ENCODE data around the gene ACER3.
"Not testable (repeated sequence)": the region's sequence is repeated elsewhere in the genome, so short reads cannot be mapped to it uniquely, and the experiment has no call there.

The ACER3 gene

DNA sequence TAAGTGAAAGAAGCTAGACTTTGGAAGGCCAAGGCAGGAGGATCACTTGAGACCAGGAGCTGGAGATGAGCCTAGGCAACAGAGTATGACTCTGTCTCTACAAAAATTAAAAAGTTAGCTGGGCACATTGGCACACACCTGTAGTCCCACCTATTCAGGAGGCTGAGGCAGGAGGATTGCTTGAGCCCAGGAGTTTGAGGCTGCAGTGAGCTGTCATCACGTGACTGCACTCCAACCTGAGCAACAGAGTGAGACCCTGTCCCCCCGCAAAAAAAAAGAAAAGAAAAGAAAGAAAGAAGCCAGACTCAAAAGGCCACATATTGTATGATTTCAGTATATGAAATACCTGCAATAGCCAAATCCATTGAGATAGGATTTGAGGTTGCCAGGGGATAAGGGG, 198.2 kb downstream of the ACER3 start:
- no peak overlapping the region for H3K27ac ChIP-seq
- no peak for DNase-seq (ENCODE audit: low spot score)
- TF ChIP-seq, protein P1, sequence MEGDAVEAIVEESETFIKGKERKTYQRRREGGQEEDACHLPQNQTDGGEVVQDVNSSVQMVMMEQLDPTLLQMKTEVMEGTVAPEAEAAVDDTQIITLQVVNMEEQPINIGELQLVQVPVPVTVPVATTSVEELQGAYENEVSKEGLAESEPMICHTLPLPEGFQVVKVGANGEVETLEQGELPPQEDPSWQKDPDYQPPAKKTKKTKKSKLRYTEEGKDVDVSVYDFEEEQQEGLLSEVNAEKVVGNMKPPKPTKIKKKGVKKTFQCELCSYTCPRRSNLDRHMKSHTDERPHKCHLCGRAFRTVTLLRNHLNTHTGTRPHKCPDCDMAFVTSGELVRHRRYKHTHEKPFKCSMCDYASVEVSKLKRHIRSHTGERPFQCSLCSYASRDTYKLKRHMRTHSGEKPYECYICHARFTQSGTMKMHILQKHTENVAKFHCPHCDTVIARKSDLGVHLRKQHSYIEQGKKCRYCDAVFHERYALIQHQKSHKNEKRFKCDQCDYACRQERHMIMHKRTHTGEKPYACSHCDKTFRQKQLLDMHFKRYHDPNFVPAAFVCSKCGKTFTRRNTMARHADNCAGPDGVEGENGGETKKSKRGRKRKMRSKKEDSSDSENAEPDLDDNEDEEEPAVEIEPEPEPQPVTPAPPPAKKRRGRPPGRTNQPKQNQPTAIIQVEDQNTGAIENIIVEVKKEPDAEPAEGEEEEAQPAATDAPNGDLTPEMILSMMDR (IDR thresholded peaks at IDR 0.05) = no peak
- no peak overlapping the region for H3K4me3 ChIP-seq

DNA sequence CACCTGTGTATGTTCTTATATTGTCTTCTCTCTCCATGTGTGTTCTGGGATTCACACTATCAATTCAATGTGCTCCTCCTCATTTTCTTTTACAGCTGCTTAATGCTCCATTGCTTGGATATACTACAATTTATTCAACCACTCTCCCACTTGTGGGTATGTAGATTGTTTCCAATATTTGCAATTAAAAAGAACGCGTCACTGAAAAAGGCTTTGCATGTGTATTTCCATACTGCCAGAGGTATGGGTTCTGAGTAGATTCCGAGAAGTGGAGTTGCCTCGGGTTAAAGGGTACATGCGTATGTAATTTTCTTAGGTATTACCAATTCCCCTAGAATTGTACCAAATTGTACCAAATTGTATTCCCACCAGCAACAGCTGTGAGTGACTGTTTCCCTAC, 199.1 kb downstream of the ACER3 start:
- TF ChIP-seq, protein P1 (IDR thresholded peaks at IDR 0.05) = no peak

DNA sequence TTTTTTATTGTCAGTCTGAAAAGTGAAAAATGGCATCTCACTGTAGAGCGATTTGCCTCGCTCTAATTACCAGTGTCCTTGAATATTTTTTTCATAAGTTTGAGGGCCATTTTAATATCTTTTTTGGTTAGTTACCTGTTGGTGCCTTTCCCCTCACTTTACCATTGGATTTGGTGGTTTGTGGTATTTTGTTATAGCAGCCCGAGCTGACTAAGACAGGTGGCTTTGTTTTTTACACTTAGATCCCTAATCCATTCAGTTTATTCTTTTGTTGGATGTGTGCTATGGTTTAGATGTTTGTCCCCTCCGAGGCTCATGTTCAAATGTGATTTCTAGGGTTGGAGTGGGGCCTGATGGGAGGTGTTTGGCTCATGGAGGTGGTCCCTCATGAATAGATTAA, 199.5 kb downstream of the ACER3 start:
- DNase-seq (ENCODE audit: low spot score) = no peak
- TF ChIP-seq, protein P1 (IDR thresholded peaks at IDR 0.05) = no peak
- no peak overlapping the region for H3K27ac ChIP-seq

More for the DNA sequence above, 199.1 kb downstream of the ACER3 start:
- no peak for DNase-seq (ENCODE audit: low spot score)
- no peak overlapping the region for H3K4me3 ChIP-seq
- no peak overlapping the region for H3K27ac ChIP-seq

DNA sequence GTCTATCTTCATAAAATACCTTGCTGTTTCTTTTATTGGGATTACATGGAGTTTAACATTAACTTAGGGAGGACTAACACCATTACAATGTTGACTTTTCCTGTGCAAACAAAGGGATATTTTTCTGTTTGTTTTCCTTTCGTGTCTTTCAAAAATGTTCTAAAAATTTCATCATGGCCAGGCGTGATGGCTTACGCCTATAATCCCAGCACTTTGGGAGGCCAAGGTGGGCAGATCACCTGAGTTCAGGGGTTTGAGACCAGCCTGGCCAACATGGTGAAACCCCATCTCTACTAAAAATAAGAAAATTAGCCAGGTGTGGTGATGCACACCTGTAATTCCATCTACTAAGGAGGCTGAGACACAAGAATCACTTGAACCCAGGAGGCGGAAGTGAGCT, 200.5 kb downstream of the ACER3 start:
- H3K4me3 ChIP-seq; H3K27ac ChIP-seq; DNase-seq (ENCODE audit: low spot score): not testable (repeated sequence)

More for the DNA sequence above, 199.5 kb downstream of the ACER3 start:
- H3K4me3 ChIP-seq = no peak overlapping the region

DNA sequence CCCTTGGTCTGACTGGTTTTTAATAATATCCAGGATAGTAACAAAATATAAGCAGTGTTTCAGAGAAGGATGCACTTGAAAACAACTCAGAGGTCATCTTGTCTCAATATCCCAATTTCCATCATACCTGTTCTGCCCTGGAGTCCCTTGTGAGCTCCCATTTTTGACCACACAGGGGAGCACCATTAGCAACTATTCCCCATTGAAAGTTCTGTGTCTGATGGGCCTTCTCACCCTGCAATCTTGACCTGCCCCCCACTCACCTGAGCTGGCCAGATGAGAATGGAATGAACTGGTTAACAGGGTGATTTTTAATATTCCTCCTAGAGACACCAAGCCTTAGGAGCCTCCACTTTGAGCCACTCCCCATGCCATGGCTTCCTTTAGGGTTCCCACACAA, 202.2 kb downstream of the ACER3 start:
- no peak overlapping the region for H3K27ac ChIP-seq

DNA sequence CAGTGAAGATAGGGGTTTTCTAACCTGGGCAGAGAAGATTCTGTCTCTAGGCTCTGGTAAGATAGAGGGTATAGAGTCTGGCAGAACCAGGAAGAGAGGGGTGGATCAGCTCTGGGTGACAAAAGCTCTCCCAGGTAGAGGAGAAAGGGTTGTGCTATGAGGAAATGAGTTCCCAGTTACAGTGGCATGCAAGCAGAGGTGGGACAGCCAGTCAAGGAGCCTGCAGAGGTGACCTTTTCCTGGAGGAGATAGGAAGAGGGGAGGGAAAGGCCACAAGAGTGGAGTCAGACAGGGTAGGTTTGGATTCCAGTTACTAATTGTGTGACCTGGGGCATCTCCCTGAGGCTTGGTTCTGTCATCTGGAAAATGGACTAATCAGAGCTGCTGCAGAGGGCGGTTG, 202.7 kb downstream of the ACER3 start:
- no peak for DNase-seq (ENCODE audit: low spot score)
- TF ChIP-seq, protein P1 (IDR thresholded peaks at IDR 0.05) = no peak
- Histone ChIP-seq H3K27ac (no peak overlapping the region), H3K4me3 (no peak overlapping the region)

More for the DNA sequence above, 202.2 kb downstream of the ACER3 start:
- no peak for DNase-seq (ENCODE audit: low spot score)
- TF ChIP-seq, protein P1 (IDR thresholded peaks at IDR 0.05) = no peak
- no peak overlapping the region for H3K4me3 ChIP-seq

DNA sequence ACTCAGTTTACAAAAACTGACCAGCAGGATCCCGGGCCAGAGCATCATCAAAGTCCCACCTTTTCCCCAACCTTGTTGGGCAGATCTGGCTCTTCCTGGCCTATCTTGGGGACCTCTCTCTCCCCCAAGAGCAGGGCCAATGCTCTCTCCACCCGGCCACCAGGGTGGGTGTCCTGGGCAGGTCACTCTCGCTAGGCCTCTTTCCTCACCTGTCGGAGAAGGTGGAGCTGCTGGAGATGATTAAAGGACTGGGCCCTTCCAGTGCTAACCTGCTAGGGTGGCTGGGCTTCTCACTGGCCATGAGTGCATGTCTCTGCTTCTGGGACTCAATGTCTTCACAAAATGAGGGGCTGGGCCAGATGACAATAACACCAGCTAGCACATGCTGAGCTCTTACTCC, 203.1 kb downstream of the ACER3 start:
- Histone ChIP-seq H3K4me3 (no peak overlapping the region), H3K27ac (no peak overlapping the region)
- no peak for DNase-seq (ENCODE audit: low spot score)
- TF ChIP-seq, protein P1 (IDR thresholded peaks at IDR 0.05) = no peak

Data from coronary artery (tissue), 2 donors.